WERI-Rb-1 (cell line): ENCODE measurements around the gene TXNL1.

Experiments
- DNase-seq: peaks from one replicate; pipeline ENCODE4 v3.0.0-alpha.2; 2020
- H3K27ac ChIP-seq: fragments of 250-450 bp; sonication (Bioruptor Pico); 2 replicates; pipeline ENCODE4 v1.5.1; 2020; ENCODE audit warnings: mild to moderate bottlenecking, moderate library complexity
- H3K27me3 ChIP-seq: fragments of 250-450 bp; sonication (Bioruptor Pico); 2 replicates; pipeline ENCODE4 v1.5.1; 2021; ENCODE audit warnings: mild to moderate bottlenecking, low read depth, moderate library complexity; ENCODE audit not compliant: insufficient read depth, severe bottlenecking
- H3K36me3 ChIP-seq: fragments of 250-450 bp; sonication (Bioruptor Pico); 2 replicates; pipeline ENCODE4 v1.5.1; 2020; ENCODE audit warnings: mild to moderate bottlenecking, moderate library complexity
- H3K4me3 ChIP-seq: 2 replicates; pipeline ENCODE4 v1.5.1; 2011; ENCODE audit warnings: low read depth, mild to moderate bottlenecking, control low read depth, low read length
- H3K9me3 ChIP-seq: fragments of 250-450 bp; sonication (Bioruptor Pico); 2 replicates; pipeline ENCODE4 v1.5.1; 2021; ENCODE audit warnings: mild to moderate bottlenecking, moderate library complexity; ENCODE audit not compliant: severe bottlenecking
- CTCF ChIP-seq: IDR thresholded peaks from 2 replicates; pipeline ENCODE4 v1.5.1; 2011; ENCODE audit warnings: low read depth, mild to moderate bottlenecking, control low read depth, inconsistent platforms, low read length

Gene TXNL1

GRCh38 chr18:56672391-56672790, 34.0 kb upstream of the TXNL1 start:
- Histone ChIP-seq H3K27ac (no peak overlapping the region), H3K9me3 (no peaks in the 10 kb centered on the region), H3K27me3 (no peaks in the 10 kb centered on the region), H3K4me3 (no peak overlapping the region), H3K36me3 (peaks cover 8% of the 10 kb centered on the region)
- DNase-seq: no peak
- TF ChIP-seq CTCF: no peak

- no peak overlapping the region for H3K27ac ChIP-seq
- no peaks in the 10 kb centered on the region for H3K27me3 ChIP-seq
- no peak for TF ChIP-seq CTCF
- DNase-seq: no peak
- H3K4me3 ChIP-seq: no peak overlapping the region
- H3K36me3 ChIP-seq: no peaks in the 10 kb centered on the region
- no peaks in the 10 kb centered on the region for H3K9me3 ChIP-seq
Measured at GRCh38 chr18:56662902-56663301, 24.5 kb upstream of the TXNL1 start.

GRCh38 chr18:56662502-56662901, 24.1 kb upstream of the TXNL1 start:
- Histone ChIP-seq H3K27me3 (no peaks in the 10 kb centered on the region), H3K9me3 (no peaks in the 10 kb centered on the region), H3K36me3 (no peaks in the 10 kb centered on the region), H3K27ac (no peak overlapping the region), H3K4me3 (no peak overlapping the region)
- no peak for DNase-seq
- no peak for TF ChIP-seq CTCF

- TF ChIP-seq CTCF: no peak
- Histone ChIP-seq H3K27me3 (no peaks in the 10 kb centered on the region), H3K4me3 (no peak overlapping the region), H3K36me3 (no peaks in the 10 kb centered on the region), H3K9me3 (no peaks in the 10 kb centered on the region), H3K27ac (no peak overlapping the region; the same call in 1 of the 2 replicates)
- no peak for DNase-seq
Measured at GRCh38 chr18:56662063-56662408, 23.6 kb upstream of the TXNL1 start.

GRCh38 chr18:56661360-56662062, 23.1 kb upstream of the TXNL1 start:
- no peak for TF ChIP-seq CTCF
- Histone ChIP-seq H3K27me3 (no peaks in the 10 kb centered on the region), H3K27ac (no peak overlapping the region; the same call in 1 of the 2 replicates), H3K9me3 (no peaks in the 10 kb centered on the region), H3K36me3 (no peaks in the 10 kb centered on the region), H3K4me3 (no peak overlapping the region)
- DNase-seq: no peak

GRCh38 chr18:56660655-56661054, 22.3 kb upstream of the TXNL1 start:
- no peak overlapping the region for H3K4me3 ChIP-seq
- H3K36me3 ChIP-seq: no peaks in the 10 kb centered on the region
- no peak for DNase-seq
- H3K9me3 ChIP-seq: no peaks in the 10 kb centered on the region
- H3K27me3 ChIP-seq: no peaks in the 10 kb centered on the region
- no peak overlapping the region for H3K27ac ChIP-seq
- no peak for TF ChIP-seq CTCF
